HG03139 (cell line): ENCODE data around the gene HS3ST1.
"Not testable (repeated sequence)": the region's sequence is repeated elsewhere in the genome, so short reads cannot be mapped to it uniquely, and the experiment has no call there.

Experiments used
- ATAC-seq: cut with Tn5 transposase; IDR thresholded peaks from one replicate; pipeline ENCODE4 v1.9.1; 2021; ENCODE audit not compliant: unreplicated experiment

HS3ST1 gene

GRCh38 chr4:11404431-11404830 is 24.3 kb downstream of the HS3ST1 start:
- ATAC-seq: no peak

GRCh38 chr4:11402192-11402591 is 26.5 kb downstream of the HS3ST1 start:
- no peak for ATAC-seq

- ATAC-seq: no peak
These were observed 29.2 kb downstream of the HS3ST1 start for GRCh38 chr4:11399461-11399971.

GRCh38 chr4:11397819-11398610 is 30.7 kb downstream of the HS3ST1 start:
- no peak for ATAC-seq

GRCh38 chr4:11397146-11397545 is 31.5 kb downstream of the HS3ST1 start:
- no peak for ATAC-seq

- ATAC-seq: no peak
These were observed 35.1 kb downstream of the HS3ST1 start for GRCh38 chr4:11393551-11393950.

GRCh38 chr4:11384072-11384471 is 44.6 kb downstream of the HS3ST1 start:
- not testable (repeated sequence) for ATAC-seq

- no peak for ATAC-seq
These were observed 52.1 kb downstream of the HS3ST1 start for GRCh38 chr4:11376571-11376970.

- no peak for ATAC-seq
These were observed 52.5 kb downstream of the HS3ST1 start for GRCh38 chr4:11376146-11376545.

GRCh38 chr4:11368701-11369115 is 60.0 kb downstream of the HS3ST1 start:
- ATAC-seq: no peak

GRCh38 chr4:11367371-11367770 is 61.3 kb downstream of the HS3ST1 start:
- no peak for ATAC-seq

- no peak for ATAC-seq
These were observed 61.8 kb downstream of the HS3ST1 start for GRCh38 chr4:11366859-11367258.

GRCh38 chr4:11365039-11365438 is 63.7 kb downstream of the HS3ST1 start:
- no peak for ATAC-seq

GRCh38 chr4:11359591-11359990 is 69.1 kb downstream of the HS3ST1 start:
- ATAC-seq: no peak

- ATAC-seq: no peak
These were observed 73.5 kb downstream of the HS3ST1 start for GRCh38 chr4:11355226-11355625.

- no peak for ATAC-seq
These were observed 74.2 kb downstream of the HS3ST1 start for GRCh38 chr4:11354531-11354930.

- ATAC-seq: no peak
These were observed 80.1 kb downstream of the HS3ST1 start for GRCh38 chr4:11348449-11349088.

- no peak for ATAC-seq
These were observed 83.8 kb downstream of the HS3ST1 start for GRCh38 chr4:11344916-11345315.

GRCh38 chr4:11343536-11343935 is 85.2 kb downstream of the HS3ST1 start:
- ATAC-seq: no peak
